Cardiac fibroblast (primary cell): Measurements from ENCODE around the gene PEX3.

Source experiments
- DNase-seq, 2 donors: peaks; one replicate each; pipeline versions ENCODE4 v3.0.0 to v3.0.0-alpha.2; 2010; ENCODE audit warnings: low read depth in 2 of 2
- H3K4me3 ChIP-seq, 2 donors: replicated peaks in 1 of 2; 1 replicate in 1 of 2; 2 replicates in 1 of 2; pipeline ENCODE4 v1.5.1; 2011; ENCODE audit warnings: low read depth in 2 of 2, low read length in 2 of 2, mild to moderate bottlenecking in 2 of 2, moderate library complexity in 1 of 2
- TF ChIP-seq, protein P1 (sequence below): IDR thresholded peaks from one replicate; pipeline ENCODE4 v1.5.1; 2011; ENCODE audit warnings: low read depth, mild to moderate bottlenecking, low read length, inconsistent platforms

PEX3 gene

DNA sequence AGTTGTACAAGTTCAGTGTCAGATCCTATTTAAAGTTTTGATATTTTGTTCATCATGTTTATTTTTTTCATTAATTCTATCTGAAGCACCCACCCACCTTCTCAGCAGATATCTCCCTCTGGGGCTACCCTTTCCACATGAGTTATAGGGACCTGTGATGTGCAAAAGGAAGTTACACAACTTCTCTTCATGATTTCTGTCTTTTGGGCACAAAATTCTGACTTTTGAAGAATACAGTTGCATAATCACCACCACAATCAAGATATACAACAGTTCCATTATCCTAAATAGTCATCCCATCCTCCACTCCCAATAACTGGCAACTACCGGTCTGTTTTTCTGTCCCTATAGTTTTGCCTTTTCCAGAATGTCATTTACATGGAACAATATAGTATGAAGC, 74.8 kb downstream of the PEX3 start:
- no peak for DNase-seq
- H3K4me3 ChIP-seq, result no peak overlapping the region
- TF ChIP-seq, protein P1, sequence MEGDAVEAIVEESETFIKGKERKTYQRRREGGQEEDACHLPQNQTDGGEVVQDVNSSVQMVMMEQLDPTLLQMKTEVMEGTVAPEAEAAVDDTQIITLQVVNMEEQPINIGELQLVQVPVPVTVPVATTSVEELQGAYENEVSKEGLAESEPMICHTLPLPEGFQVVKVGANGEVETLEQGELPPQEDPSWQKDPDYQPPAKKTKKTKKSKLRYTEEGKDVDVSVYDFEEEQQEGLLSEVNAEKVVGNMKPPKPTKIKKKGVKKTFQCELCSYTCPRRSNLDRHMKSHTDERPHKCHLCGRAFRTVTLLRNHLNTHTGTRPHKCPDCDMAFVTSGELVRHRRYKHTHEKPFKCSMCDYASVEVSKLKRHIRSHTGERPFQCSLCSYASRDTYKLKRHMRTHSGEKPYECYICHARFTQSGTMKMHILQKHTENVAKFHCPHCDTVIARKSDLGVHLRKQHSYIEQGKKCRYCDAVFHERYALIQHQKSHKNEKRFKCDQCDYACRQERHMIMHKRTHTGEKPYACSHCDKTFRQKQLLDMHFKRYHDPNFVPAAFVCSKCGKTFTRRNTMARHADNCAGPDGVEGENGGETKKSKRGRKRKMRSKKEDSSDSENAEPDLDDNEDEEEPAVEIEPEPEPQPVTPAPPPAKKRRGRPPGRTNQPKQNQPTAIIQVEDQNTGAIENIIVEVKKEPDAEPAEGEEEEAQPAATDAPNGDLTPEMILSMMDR, result no peak

DNA sequence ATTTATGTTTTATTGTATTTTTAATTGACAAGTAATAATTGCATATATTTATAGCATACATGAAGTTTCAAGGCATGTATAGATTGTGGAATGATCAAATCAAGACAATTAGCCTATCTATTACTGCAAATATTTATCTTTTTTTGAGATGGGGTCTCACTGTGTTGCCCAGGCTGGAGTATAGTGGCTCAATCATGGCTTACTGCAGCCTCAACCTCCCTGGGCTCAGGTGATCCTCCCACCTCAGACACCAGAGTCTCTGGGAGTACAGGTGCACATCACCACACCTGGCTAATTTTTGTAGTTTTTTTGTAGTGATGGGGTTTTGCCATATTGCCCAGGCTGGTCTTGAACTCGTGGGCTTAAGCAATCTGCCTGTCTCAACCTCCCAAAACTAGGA, 77.1 kb downstream of the PEX3 start:
- TF ChIP-seq, protein P1, result no peak
- H3K4me3 ChIP-seq, result no peak overlapping the region
- DNase-seq, result no peak

DNA sequence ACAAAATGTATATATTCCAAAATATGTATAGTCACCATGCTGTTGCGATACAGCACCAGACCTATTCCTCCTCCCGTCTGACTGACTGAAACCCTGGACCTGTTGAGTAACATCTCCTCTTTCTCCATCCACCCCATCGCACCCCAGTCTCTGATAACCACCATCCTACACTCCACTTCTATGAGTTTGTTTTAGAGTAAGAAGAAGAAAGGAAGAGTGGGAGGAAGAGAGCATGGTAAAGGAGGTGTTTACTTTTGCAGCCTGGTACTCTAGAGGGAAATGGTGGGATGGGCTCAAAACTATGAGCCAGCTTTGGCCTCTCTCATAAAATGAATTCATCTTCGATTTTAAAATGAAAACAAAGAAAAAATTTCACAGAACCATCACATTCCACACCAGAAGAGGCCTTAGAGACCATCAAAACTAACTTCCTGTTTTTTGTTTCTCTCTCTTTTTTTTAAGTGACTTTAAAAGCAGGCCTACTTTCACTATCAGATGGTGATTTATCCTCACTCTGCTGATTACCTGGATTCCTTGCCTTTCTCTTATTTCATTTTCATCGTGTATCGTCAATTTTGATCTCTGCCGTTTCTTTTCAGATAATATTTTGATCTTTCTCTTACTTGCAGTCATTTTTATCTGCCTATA, 77.7 kb downstream of the PEX3 start:
- TF ChIP-seq, protein P1, result no peak
- DNase-seq, result no peak
- no peak overlapping the region for H3K4me3 ChIP-seq

DNA sequence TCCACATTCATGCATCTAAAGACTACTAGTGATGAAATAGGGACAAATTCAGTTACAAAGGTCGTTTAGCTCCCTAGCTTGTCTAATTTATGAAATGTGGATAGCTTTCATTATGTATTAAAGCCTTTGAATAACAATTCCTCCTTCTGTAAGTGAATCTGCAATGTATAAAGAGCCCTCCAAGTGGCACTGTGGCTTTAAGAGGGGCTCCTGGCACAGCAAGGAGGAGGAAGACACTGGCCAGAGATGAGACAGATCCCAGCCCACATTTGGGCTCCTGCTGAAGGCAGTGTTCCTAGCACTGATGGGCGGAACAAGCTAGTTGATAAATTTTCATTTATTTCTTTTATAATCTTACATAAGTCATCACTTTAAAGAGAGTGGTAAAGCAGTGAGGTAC, 78.5 kb downstream of the PEX3 start:
- TF ChIP-seq, protein P1, result no peak
- H3K4me3 ChIP-seq, result no peak overlapping the region
- no peak for DNase-seq

DNA sequence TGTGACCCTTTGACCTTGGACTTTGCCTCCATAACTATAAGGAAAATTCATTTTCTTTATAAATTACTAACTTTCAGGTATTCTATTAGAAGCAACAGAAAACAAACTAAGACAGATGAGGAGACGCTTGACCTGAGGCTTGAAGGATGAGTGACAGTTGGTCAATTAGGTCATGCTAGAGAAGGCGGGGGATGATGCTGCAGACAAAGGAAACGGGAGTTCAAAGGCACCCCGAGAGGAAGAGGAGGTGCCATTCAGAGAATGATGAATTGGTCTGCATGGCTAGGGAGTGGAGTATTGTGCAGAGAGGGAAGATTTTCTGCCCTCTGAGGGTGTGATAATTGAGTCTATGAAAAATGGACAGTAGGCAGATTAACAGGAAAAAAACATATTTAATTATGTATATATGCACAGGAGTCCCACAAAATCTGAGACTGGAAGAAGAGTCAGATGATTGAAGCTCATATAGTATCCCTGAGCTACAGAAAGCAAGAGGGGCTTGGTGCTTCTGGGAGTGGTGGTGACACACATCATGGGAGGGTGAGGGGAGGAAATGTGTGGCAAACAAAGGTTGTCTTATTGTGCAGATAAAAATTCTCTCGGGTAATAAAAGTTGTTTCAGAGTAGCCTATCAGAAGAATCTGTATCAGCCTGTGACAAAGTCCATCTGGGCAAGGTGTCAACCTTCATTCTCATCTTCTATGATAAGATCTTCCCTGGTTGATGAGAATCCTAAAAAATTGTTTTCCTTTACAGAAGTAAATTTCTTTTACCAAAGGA, 81.3 kb downstream of the PEX3 start:
- TF ChIP-seq, protein P1, result no peak
- H3K4me3 ChIP-seq, result no peak overlapping the region
- DNase-seq, result no peak

DNA sequence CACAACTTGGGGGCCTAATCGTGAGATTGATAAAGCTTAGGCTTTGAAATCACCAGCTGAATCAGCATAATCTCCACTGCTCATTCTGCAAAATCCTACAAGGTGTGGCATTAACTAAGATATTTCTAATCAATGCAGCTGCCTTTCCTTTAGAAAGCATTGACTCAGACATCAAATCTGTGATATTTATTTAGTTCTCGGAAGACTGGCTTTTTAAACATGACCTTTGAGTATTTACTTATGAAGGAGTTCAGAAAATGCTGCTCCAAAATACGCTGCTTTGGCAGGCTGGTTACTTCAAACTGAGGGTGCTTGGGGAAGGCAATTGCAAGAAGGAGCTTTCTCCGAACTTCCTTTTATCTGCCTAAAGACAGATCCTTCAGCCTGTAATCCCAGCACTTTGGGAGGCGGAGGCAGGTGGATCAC, 84.6 kb downstream of the PEX3 start:
- no peak for DNase-seq
- TF ChIP-seq, protein P1, result no peak
- no peak overlapping the region for H3K4me3 ChIP-seq
